Measurements from ENCODE around the gene ADAMTS12.

Gene ADAMTS12

DNA sequence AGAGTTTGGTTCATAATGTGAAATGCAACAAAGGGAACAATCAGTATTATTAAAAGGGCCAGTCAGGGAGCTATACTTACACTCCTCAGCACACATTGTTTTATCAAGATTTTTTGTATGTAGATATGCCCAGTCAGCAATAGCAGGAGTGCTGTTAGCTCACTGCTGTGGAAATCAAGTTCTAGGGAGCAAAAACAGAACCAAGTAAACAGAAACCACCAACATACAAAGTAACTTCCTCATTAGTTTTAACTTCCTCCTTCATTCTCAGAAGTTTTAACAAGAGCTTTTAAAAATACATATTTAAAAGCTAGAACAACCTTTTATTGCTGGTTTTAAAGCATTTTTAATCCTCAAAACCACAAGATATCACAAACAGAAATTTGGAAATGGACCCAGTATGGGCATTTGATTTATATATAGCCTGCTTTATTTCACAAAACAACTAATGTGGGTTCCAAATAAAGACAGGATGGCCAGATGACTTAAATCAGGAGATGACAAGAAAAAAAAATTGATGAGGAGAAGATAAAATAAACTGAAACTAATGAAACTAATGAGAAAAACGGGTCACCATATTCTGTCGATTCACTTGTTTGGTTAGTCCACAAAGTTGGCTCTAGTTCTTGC lies 178.5 kb downstream of the ADAMTS12 start:
- DNase-seq (ENCODE audit: low read depth), result no peak

DNA sequence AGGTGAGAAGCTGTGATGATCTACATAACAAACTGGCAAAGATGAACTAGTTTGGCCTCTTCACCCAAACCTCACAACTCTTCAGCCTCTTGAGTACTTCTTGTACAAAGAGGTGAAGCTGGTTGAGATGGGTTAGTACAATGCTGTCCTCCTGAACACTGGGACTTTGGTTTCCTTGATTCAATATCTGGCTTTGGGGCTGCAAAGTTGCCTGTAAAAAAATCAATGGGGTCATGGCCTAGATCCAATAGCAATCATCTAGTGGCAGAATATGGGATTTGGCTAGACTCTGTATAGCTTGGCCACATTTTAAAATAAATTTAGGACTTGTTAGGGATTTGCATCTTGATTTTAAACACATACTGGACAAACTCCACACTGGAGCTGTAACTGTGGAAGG lies 179.1 kb downstream of the ADAMTS12 start:
- DNase-seq (ENCODE audit: low read depth), result no peak

DNA sequence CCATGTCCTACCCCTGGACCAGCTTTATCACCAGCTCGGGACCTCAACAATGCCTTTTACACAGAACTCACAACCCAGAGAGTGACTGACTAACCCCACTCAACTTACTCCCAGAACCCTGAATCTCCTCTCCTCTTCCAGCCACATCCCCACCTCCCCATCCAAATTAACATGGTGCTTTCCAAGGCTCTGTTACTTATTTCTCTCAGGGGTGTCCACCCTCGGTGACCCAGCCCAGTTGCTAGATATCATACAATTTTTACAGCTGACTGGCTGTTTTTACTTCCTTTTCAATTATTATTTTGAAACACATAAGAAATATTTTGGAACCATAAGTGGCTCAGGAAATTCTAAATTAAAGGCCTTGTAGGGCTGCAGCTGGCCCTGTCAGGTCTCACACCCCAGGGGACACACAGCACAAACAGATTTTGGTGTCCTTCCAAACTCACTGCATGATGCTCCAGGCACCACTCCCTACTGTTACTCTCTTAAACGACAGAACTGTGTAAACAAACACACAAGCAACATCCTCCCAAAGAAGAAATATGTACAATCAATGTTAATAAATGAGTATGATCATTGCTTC lies 180.6 kb downstream of the ADAMTS12 start:
- DNase-seq (ENCODE audit: low read depth), result no peak

DNA sequence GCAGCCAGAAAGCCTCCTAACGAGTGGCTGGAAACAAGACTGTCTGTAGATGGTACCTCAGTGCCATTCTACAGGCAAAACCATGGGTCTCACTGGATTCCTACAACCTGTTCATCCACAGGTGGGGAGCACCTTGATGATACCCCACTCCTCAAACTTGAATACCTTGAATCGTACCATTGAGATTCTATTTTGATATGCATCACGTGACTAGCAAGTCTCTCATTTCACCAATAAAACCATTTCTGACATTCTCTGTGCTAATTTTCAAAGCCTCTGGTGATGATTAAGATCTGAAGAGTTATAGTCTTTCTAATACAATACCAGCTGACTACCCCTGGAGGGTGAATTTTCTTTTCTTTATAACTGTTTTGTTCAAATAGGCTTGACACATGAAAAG lies 188.9 kb downstream of the ADAMTS12 start:
- no peak for DNase-seq (ENCODE audit: low read depth)

DNA sequence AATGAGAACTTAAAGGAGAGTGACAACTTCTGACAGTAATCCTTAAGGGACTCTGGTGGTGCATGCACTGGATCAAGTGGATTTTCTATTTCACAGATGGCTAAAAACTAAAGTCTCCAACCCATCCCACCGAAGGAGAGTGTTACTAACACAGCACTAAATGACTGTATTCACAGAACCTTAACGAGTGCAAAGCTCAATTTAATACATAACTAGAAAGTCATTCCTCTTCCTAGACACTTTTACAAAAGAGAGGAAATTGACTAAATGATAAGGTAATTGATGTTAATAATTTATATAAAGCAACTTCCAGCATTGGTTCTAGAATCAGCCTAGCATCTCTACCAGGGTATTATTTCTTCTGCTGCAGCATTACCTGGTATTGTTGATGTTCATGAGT lies 189.8 kb downstream of the ADAMTS12 start:
- DNase-seq (ENCODE audit: low read depth), result no peak

DNA sequence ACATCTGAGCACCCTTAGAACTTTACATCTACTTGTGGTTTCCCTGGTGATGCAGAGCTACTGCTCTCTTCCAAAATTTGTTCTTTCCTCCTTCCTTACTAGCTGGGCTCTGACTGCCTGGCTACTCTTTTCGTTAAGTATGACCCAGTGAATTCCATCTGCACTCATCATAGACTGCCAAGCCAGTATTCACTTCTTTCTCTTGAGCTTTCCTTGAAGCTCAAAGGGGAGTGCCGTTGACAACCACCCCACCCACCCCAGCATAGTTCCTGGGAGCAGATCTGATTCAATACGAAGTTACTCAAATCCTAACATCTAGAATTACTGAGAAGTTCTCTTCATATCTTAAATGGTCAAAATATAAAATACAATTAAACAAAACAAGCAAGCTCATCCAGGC lies 190.5 kb downstream of the ADAMTS12 start:
- no peak for DNase-seq (ENCODE audit: low read depth)

DNA sequence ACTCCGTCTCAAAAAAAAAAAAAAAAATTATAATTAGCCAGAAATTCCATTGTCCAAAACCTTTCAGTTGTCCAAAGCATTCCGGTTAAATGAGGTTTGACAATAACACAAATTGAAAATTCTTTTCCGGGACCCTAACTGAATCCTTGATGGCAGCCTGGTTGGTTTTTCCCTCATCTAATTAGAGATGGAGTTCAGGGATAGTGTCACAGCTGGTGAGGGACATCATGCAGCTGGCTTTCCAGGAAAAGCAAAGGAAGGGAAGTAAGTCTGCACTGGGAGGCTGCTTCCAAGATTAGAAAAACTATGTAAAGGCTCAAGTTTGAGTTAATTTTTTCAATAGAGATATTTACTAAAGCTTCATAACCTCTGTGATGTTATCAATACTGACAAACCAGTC lies 195.4 kb downstream of the ADAMTS12 start:
- DNase-seq (ENCODE audit: low read depth), result no peak

DNA sequence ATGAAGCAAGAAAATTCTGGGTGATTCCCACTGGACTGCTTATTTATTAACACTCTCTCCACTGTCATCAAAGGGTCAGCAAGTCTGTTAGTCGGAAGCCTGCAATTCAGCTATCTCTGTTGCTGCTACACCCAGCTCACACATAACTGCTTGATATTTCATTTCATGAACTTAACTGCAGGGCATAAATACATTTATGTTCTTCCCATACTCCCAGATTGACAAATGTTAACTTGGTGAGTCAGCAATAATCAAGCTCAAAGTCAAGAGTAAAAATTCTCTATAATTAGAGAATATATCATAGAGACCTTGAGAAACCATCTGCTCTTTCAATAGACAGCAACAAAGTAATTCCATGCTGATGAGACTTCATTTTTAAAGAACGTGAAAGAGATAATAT lies 198.8 kb downstream of the ADAMTS12 start:
- no peak for DNase-seq (ENCODE audit: low read depth)

DNA sequence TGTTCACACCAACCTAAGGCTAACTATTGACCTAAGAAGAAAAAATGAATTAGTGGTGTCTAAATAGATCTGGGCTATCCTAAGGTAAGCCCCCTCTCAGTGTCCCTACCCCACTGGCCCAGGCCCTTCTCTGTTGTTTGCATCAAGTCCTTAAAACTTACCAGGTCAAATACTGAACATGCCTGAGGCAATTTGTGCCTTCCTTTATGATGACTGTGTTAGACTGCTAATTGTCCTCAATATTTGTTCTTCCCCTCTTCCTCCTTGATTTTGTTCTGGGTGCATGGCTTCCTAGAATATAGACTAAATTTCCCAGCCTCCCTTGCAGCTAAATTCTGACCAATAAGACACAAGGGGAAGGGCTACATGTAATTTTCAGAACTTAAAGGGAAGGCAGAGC lies 199.9 kb downstream of the ADAMTS12 start:
- DNase-seq (ENCODE audit: low read depth), result no peak

DNA sequence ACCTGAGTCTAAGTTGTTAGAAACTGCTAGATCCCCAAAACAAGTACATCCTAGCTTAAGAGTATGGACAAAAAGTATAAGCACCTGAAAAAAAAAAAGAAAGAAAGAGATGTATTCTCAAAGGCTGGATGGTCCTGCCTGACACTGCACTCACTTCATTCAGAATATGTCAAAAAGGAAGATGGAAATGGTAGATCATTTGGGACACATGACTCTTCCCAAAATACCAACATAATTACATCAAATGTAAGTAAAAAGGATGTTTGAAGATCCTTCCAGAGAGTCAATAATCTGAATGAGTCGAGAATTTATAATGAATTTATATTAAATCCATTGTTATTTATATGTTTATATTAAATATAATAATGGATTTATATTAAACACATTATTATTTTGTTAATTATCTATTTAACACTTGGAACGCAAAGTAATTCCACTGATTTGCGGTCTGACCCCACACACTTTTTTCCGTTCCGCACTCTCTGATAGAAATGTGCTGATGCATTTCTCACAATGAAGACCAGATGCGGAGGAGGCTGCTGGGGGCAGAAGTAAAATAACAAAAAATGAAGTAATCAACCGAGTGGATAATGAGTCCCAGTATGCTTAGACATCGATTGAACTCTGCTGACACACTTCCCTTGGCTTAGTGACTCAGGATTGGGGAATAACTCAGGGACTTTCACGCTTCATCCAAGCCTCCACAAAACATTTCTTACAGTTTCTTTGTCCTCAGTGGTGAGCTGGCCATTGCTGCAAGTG lies 201.2 kb downstream of the ADAMTS12 start:
- DNase-seq (ENCODE audit: low read depth), result no peak

DNA sequence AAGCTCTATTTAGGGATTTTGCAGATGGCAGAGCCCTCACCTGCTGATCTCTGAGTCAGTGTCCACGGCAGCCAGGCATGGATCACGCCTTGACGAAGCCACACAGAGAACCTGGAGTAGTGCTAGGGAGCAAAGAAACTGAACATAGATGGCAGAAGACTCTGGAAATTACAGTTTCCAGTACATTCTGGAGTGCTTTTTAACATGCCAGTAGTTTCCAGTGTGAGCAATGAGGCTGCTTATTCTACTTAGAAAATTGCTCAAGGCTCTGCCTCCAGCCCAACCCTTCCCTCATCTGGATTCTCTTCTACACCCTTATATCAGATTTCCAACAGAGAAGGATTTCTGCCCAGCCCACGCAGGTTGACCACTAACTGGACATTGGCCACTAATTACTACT lies 203.3 kb downstream of the ADAMTS12 start:
- DNase-seq (ENCODE audit: low read depth), result no peak

DNA sequence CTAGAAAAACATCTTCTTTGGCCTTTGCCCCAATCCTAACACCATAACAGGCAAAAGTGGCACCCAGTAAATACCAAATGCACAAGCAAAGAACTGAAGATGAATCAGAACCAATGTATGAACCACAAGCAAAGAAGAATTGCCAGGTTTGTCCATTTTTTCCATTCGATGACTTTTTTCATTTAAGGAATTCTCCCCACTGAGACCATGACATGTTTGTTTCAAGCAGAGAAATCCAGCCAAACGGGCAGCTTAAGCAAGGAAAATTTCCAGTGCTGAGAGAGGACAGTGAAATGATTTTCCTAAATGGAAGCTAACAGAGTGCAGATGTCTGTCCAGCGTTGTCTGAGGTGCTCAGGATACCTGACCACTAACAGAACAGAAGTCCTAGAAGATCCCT lies 203.7 kb downstream of the ADAMTS12 start:
- no peak for DNase-seq (ENCODE audit: low read depth)

DNA sequence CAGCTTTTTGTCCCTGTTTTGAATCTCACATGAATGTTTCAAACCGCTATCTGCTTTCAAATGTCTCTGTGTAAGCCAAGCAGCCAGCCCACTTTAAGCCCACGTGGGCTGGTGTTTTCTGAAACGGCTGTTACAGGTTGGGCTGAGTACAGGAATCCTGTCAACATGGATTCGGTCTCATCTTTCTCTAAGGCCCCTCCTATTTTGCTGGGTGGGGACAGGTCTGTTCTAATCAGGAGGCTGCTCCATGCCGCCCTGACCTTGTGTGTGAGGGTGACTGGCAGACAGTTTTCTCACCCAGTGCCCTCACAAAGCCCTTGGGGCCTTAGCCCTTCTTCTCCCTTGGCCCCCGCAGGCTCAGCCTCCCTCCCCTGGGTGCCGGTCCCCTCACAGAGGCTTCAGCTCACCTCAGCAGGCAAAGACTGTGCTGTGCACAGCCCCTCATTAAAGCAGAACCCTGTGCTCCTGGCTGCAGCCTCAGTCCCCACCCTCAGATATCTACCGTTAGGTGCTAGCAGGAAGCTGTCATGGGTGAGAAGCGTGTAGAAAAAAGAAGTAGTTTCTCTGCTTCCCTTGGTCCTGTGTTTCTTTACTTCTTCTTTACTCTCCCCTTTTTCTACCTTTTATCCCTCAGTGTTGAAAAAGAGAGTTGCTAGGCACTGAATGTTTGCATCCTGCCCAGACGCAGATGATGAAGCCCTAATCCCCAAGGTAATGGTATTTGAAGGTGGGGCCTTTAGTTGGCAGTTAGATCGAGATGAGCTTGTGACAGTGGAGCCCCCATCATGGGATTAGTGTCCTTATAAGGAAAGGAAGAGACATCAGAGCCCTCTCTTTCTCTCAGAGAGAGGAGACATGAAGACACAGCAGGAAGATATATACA lies 205.7 kb downstream of the ADAMTS12 start:
- no peak for DNase-seq (ENCODE audit: low read depth)

DNA sequence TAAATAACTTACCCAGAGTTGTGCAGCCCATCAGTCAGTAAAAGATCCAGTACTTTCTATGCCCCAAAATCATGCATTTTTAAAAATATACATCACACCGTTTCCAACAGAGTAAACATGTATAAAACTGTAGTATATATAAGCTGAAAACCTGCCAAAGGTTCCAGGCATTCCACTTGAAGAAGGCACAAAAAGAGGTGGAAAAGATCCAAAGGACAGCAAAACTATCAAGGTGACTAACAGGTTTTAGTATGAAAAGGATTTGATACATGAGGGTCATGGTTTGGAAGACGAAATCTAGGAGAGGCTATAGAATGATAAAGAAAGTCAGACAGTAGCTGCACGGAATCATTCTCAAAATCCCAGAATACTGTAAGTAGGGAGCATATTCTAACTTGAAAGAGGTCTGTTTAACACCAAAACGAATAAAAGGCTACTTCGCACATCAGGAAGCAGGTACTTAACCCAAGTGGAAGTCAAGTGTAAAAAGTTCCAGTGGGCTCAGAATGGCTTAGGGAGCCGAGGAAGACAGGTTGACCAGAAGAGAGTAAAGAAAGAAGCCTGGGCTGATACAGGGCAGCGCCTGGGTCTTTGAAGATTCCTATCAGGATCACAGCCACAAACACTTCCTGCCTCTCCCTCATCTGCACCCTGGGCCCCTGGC lies 207.2 kb downstream of the ADAMTS12 start:
- no peak for DNase-seq (ENCODE audit: low read depth)

DNA sequence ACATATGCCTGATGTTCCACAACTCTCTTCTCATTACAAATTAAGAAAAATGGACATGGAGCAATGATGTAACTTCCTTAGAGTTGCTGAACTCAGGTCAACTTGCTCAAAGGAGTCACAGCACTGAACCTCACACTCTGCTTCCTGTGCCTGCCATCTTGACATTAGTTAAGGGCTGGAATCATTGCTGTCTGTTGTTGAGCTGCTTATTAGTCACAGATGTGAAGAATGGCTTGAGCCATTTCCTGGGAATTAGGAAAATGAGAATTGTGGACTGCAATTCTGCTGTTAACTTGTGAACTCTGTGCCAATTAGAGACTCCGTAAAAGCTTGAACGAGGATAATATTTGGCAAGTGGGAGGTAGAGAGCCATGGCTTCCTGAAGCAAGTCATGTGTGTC lies 212.0 kb downstream of the ADAMTS12 start:
- DNase-seq (ENCODE audit: low read depth), result no peak

DNA sequence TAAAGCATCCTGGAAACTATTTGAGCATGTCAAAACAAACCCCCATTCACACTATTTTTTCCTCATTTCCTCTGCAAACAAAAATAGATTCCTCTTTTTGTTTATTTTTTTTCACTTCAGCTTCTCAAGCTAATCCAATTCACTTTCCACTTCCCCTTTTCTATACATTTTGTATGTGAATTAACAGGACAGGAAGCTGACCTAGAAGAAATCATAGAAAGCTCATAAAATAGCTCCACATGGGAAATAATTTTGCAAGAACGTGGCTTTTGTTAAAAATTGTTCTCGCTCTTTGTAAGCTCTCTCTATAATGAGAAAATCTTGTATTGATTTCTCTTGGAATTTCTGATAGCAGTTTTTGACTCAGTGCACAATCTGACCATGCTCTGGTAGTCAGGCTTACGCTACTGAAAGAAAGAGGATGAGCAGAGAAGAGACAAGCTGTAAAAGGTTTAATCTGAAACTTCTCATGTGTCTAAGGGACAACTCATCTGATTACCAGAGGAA lies 215.8 kb downstream of the ADAMTS12 start:
- no peak for DNase-seq (ENCODE audit: low read depth)

DNA sequence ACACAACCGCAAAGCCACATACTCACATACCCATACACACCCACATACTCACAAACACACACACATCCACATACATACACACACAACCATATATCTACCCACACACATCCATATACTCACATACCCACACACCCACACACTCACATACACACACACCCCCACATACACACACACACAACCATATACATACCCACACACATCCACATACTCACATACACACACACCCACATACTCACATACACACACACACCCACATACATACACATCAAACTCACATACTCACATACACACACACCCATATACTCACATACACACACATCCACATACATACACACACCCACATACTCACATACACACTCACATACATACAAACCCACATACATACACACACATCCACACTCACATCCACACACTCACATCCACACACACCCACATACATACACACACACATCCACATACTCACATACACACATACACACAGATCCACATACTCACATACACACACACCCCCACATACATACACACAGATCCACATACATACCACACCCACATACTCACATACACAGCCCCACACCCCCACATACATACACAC lies 220.0 kb downstream of the ADAMTS12 start:
- DNase-seq (ENCODE audit: low read depth), result no peak

DNA sequence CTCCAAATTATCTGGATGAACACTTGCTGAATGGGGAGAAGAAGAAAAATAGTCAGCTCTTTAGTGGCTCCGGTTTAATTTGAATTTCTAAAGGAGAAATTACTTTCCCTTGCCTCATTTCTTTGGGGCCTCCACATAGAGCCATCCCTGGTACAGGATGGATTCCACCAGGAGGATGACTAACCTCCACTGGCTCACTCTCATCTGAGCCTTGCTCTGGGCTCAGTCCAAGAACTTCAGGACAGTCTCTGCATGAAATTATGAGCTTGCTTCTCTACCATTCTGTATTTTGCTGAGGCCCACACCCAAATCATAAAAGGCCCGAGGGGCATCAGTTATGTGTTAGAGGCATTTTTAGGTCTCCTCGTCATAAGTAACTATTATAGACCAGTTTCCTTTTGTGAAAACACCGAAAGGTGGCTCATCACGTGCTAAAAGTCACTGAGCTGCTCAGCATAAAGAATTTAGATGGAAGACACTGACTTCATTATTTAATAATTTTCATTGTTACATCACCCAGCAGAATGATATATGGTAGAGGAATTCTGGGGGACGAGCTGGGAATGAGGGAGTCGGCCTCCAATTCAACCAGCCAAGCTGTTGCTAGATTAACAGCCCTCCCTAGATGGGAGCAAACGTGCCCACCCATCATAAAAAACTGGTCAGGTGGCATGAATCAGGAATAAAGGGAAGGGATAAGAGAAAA lies 228.9 kb downstream of the ADAMTS12 start:
- no peak for DNase-seq (ENCODE audit: low read depth)

DNA sequence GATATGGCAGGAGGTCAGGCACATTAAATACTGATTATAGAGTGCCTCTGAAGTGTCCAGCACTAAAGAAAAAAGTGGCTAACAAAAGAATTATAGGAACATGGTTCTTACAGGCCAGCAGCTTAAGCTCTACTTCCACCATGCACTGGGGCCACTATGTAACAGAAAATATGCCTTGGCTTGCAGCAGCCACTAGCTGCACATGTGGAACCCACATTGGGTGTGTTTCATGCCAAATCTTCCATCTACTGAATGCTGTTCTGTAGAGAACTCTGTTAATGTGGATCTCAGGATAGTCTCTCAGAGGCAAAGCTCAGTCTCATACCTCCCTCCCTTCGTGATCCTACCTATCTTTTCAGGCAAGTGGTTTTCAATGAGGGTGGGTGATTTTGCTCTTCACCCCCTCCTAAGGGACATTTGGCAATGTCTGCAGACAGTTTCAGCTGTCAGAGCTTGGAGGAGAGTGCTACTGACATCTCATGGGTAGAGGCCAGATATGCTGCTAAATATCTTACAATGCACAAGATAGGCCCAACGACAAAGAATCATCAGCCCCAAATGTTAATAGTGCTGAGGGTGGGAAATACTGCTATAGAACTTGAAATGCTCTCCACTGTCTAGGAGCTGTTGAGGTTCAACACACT lies 232.1 kb downstream of the ADAMTS12 start:
- DNase-seq (ENCODE audit: low read depth), result no peak

DNA sequence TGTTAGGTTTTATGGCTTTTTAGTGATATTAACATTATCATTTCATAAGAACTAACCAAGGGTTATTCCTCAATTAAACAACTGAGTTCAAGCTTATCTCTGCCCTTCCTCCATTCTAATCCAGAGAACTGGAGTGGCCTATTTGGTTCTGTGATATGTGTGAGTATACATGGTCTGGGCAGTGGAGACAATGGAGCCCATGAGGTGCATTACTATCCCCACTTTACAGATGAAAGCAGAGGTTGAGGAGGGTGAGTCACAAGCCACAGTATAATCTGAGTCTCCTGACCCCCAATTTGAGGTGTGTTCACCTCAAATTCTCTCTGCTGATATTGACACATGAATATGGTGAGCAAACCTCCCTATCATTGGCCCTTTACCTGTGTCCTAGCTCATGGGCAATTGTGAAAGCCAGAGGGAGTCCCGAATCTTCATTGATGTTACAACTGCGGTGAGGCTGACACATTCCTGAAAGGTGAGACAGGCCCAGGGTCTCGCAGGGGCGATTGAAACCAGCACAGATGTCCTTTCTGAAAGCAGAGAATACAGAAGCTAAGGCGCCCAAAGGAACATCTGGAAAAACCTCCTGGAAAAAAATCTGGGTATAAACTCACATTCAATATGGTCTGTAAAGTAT lies 233.9 kb downstream of the ADAMTS12 start:
- DNase-seq (ENCODE audit: low read depth), result no peak

All from stimulated activated CD8-positive, alpha-beta memory T cell treated with anti-CD3 and anti-CD28 coated beads, Interleukin-15, amount 100 ng/mL, for 24 hours (primary cell).